ENCODE measurements around the gene DNAH5. TPM values are rescaled to one million over a fixed set of nuclear protein-coding genes. Genes with fewer than 3 reads are reported as not detected.
A peak's percentile ranks its signal among the peaks of the same experiment; 100 is the strongest.
"Not testable (repeated sequence)": the region's sequence is repeated elsewhere in the genome, so short reads cannot be mapped to it uniquely, and the experiment has no call there.

DNAH5 gene
- total and polyA plus RNA-seq, 4 donors = 0.96 to 2.6 (median 2.0) TPM

- Histone ChIP-seq H3K27ac (ENCODE audit: low read depth, low read length) (no peak overlapping the region), H3K36me3 (ENCODE audit: control insufficient read depth, insufficient read depth, low read length) (no peaks in the 10 kb centered on the region), H3K27me3 (ENCODE audit: control insufficient read depth, insufficient read depth, low read length) (no peaks in the 10 kb centered on the region), H3K9me3 (ENCODE audit: control insufficient read depth, insufficient read depth, low read length) (no peaks in the 10 kb centered on the region), H3K4me1 (ENCODE audit: control insufficient read depth, insufficient read depth, low read length) (no peaks in the 10 kb centered on the region), H3K4me3 (ENCODE audit: low read depth, low read length) (no peak overlapping the region)
- 50% methylated on average over 1 of the region's 1 CpG for WGBS (ENCODE audit: insufficient coverage)
- DNase-seq (ENCODE audit: low read depth in 4 of 6, low spot score in 6 of 6) = peak in 2 of 6 donors; percentile 37 to 62
Observed at GRCh38 chr5:13814301-13814700, 130.2 kb downstream of the DNAH5 start.

- DNase-seq (ENCODE audit: low read depth in 4 of 6, low spot score in 6 of 6) = no peak
- no peaks in the 10 kb centered on the region for H3K9me3 ChIP-seq (ENCODE audit: control insufficient read depth, insufficient read depth, low read length)
- H3K27ac ChIP-seq (ENCODE audit: low read depth, low read length) = no peak overlapping the region
- no peak overlapping the region for H3K4me3 ChIP-seq (ENCODE audit: low read depth, low read length)
- H3K36me3 ChIP-seq (ENCODE audit: control insufficient read depth, insufficient read depth, low read length) = no peaks in the 10 kb centered on the region
- H3K27me3 ChIP-seq (ENCODE audit: control insufficient read depth, insufficient read depth, low read length) = no peaks in the 10 kb centered on the region
- H3K4me1 ChIP-seq (ENCODE audit: control insufficient read depth, insufficient read depth, low read length) = no peaks in the 10 kb centered on the region
- WGBS (ENCODE audit: insufficient coverage) = 78% methylated on average over 27 of the region's 30 CpGs
Observed at GRCh38 chr5:13809921-13810320, 134.6 kb downstream of the DNAH5 start.

GRCh38 chr5:13804336-13804735 lies 140.2 kb downstream of the DNAH5 start:
- Histone ChIP-seq H3K4me3 (ENCODE audit: low read depth, low read length) (no peak overlapping the region), H3K9me3 (ENCODE audit: control insufficient read depth, insufficient read depth, low read length) (no peaks in the 10 kb centered on the region), H3K4me1 (ENCODE audit: control insufficient read depth, insufficient read depth, low read length) (no peaks in the 10 kb centered on the region), H3K36me3 (ENCODE audit: control insufficient read depth, insufficient read depth, low read length) (no peaks in the 10 kb centered on the region), H3K27me3 (ENCODE audit: control insufficient read depth, insufficient read depth, low read length) (no peaks in the 10 kb centered on the region), H3K27ac (ENCODE audit: low read depth, low read length) (no peak overlapping the region)
- 80% methylated on average over 1 of the region's 5 CpGs for WGBS (ENCODE audit: insufficient coverage)
- DNase-seq (ENCODE audit: low read depth in 4 of 6, low spot score in 6 of 6) = peak in 2 of 6 donors; percentile 26 to 85

- H3K4me3 ChIP-seq (ENCODE audit: low read depth, low read length); H3K27ac ChIP-seq (ENCODE audit: low read depth, low read length); H3K27me3 ChIP-seq (ENCODE audit: control insufficient read depth, insufficient read depth, low read length); H3K4me1 ChIP-seq (ENCODE audit: control insufficient read depth, insufficient read depth, low read length); DNase-seq (ENCODE audit: low read depth in 4 of 6, low spot score in 6 of 6); H3K9me3 ChIP-seq (ENCODE audit: control insufficient read depth, insufficient read depth, low read length); H3K36me3 ChIP-seq (ENCODE audit: control insufficient read depth, insufficient read depth, low read length): not testable (repeated sequence)
- WGBS (ENCODE audit: insufficient coverage) = 90% methylated on average over 2 of the region's 2 CpGs
Observed at GRCh38 chr5:13798569-13798968, 145.9 kb downstream of the DNAH5 start.

DNA sequence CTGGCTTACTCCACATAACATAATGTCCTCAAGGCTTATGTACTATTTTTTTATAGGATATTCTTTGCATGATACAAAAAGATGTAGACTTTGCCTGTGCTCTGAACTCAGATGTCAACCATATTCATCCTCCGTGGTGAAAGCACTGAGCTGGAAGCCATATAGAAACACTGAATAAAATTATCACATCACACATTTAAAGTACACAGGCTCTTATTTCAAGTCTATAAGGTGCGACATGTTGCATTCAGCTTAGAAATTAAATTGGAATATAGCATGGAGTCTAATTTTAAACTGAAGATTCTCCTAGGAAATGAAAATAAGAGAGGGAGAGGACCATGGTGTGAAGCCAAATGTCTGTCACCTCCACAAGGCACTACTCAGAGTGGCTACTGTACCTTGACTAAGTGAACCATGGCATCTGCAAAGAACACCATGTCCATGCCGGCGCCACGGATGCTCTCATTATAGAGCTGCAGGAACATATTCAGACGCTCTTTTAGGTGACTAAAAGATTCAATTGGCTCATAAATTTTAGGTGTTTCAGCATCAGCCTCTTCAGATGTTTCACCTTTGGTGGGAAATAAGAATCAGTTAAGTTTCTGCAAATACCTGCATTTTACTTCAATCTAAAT lies 158.6 kb downstream of the DNAH5 start:
- H3K36me3 ChIP-seq (ENCODE audit: control insufficient read depth, insufficient read depth, low read length) = no peaks in the 10 kb centered on the region
- H3K4me1 ChIP-seq (ENCODE audit: control insufficient read depth, insufficient read depth, low read length) = no peaks in the 10 kb centered on the region
- no peaks in the 10 kb centered on the region for H3K27me3 ChIP-seq (ENCODE audit: control insufficient read depth, insufficient read depth, low read length)
- no CpG with 5 or more reads among the region's 6 CpGs for WGBS (ENCODE audit: insufficient coverage)
- H3K4me3 ChIP-seq (ENCODE audit: low read depth, low read length) = no peak overlapping the region
- H3K27ac ChIP-seq (ENCODE audit: low read depth, low read length) = no peak overlapping the region
- DNase-seq (ENCODE audit: low read depth in 4 of 6, low spot score in 6 of 6) = peak in 1 of 6 donors; percentile 43
- H3K9me3 ChIP-seq (ENCODE audit: control insufficient read depth, insufficient read depth, low read length) = no peaks in the 10 kb centered on the region

GRCh38 chr5:13783726-13784125 lies 160.8 kb downstream of the DNAH5 start:
- Histone ChIP-seq H3K36me3 (ENCODE audit: control insufficient read depth, insufficient read depth, low read length) (no peaks in the 10 kb centered on the region), H3K4me3 (ENCODE audit: low read depth, low read length) (no peak overlapping the region), H3K9me3 (ENCODE audit: control insufficient read depth, insufficient read depth, low read length) (no peaks in the 10 kb centered on the region), H3K27ac (ENCODE audit: low read depth, low read length) (no peak overlapping the region), H3K4me1 (ENCODE audit: control insufficient read depth, insufficient read depth, low read length) (no peaks in the 10 kb centered on the region), H3K27me3 (ENCODE audit: control insufficient read depth, insufficient read depth, low read length) (no peaks in the 10 kb centered on the region)
- WGBS (ENCODE audit: insufficient coverage) = 71% methylated on average over 10 of the region's 10 CpGs
- DNase-seq (ENCODE audit: low read depth in 4 of 6, low spot score in 6 of 6) = peak in 2 of 6 donors; percentile 37 to 80

- H3K27ac ChIP-seq (ENCODE audit: low read depth, low read length) = no peak overlapping the region
- no peak overlapping the region for H3K4me3 ChIP-seq (ENCODE audit: low read depth, low read length)
- H3K9me3 ChIP-seq (ENCODE audit: control insufficient read depth, insufficient read depth, low read length) = no peaks in the 10 kb centered on the region
- no peaks in the 10 kb centered on the region for H3K36me3 ChIP-seq (ENCODE audit: control insufficient read depth, insufficient read depth, low read length)
- no CpG with 5 or more reads among the region's 1 CpG for WGBS (ENCODE audit: insufficient coverage)
- no peaks in the 10 kb centered on the region for H3K4me1 ChIP-seq (ENCODE audit: control insufficient read depth, insufficient read depth, low read length)
- H3K27me3 ChIP-seq (ENCODE audit: control insufficient read depth, insufficient read depth, low read length) = no peaks in the 10 kb centered on the region
- DNase-seq (ENCODE audit: low read depth in 4 of 6, low spot score in 6 of 6) = no peak
Observed at GRCh38 chr5:13780081-13780480, 164.4 kb downstream of the DNAH5 start.

- no peaks in the 10 kb centered on the region for H3K27me3 ChIP-seq (ENCODE audit: control insufficient read depth, insufficient read depth, low read length)
- WGBS (ENCODE audit: insufficient coverage) = 75% methylated on average over 2 of the region's 2 CpGs
- H3K36me3 ChIP-seq (ENCODE audit: control insufficient read depth, insufficient read depth, low read length) = no peaks in the 10 kb centered on the region
- H3K27ac ChIP-seq (ENCODE audit: low read depth, low read length) = no peak overlapping the region
- DNase-seq (ENCODE audit: low read depth in 4 of 6, low spot score in 6 of 6) = no peak
- no peak overlapping the region for H3K4me3 ChIP-seq (ENCODE audit: low read depth, low read length)
- H3K4me1 ChIP-seq (ENCODE audit: control insufficient read depth, insufficient read depth, low read length) = no peaks in the 10 kb centered on the region
- no peaks in the 10 kb centered on the region for H3K9me3 ChIP-seq (ENCODE audit: control insufficient read depth, insufficient read depth, low read length)
Observed at GRCh38 chr5:13773649-13774048, 170.8 kb downstream of the DNAH5 start.

GRCh38 chr5:13771011-13771571 lies 173.4 kb downstream of the DNAH5 start:
- Histone ChIP-seq H3K4me1 (ENCODE audit: control insufficient read depth, insufficient read depth, low read length) (no peaks in the 10 kb centered on the region), H3K9me3 (ENCODE audit: control insufficient read depth, insufficient read depth, low read length) (no peaks in the 10 kb centered on the region), H3K36me3 (ENCODE audit: control insufficient read depth, insufficient read depth, low read length) (no peaks in the 10 kb centered on the region), H3K27ac (ENCODE audit: low read depth, low read length) (no peak overlapping the region), H3K27me3 (ENCODE audit: control insufficient read depth, insufficient read depth, low read length) (no peaks in the 10 kb centered on the region), H3K4me3 (ENCODE audit: low read depth, low read length) (no peak overlapping the region)
- no CpG with 5 or more reads among the region's 1 CpG for WGBS (ENCODE audit: insufficient coverage)
- DNase-seq (ENCODE audit: low read depth in 4 of 6, low spot score in 6 of 6) = peak in 2 of 6 donors; percentile 5 to 36

GRCh38 chr5:13766236-13766635 lies 178.3 kb downstream of the DNAH5 start:
- Histone ChIP-seq H3K36me3 (ENCODE audit: control insufficient read depth, insufficient read depth, low read length) (no peaks in the 10 kb centered on the region), H3K9me3 (ENCODE audit: control insufficient read depth, insufficient read depth, low read length) (no peaks in the 10 kb centered on the region), H3K4me1 (ENCODE audit: control insufficient read depth, insufficient read depth, low read length) (no peaks in the 10 kb centered on the region), H3K4me3 (ENCODE audit: low read depth, low read length) (no peak overlapping the region), H3K27ac (ENCODE audit: low read depth, low read length) (no peak overlapping the region), H3K27me3 (ENCODE audit: control insufficient read depth, insufficient read depth, low read length) (no peaks in the 10 kb centered on the region)
- DNase-seq (ENCODE audit: low read depth in 4 of 6, low spot score in 6 of 6) = no peak
- WGBS (ENCODE audit: insufficient coverage) = no CpG with 5 or more reads among the region's 3 CpGs

Measured in spinal cord (tissue), 10 donors.